Activated T-cell treated with anti-CD3 and anti-CD28 coated beads, Interleukin-2, amount 50 U/mL, for 24 hours (primary cell): ENCODE results near the gene GRID1.

Experiments used
- DNase-seq: peaks from one replicate; pipeline ENCODE4 v3.0.0-alpha.2; 2020
- H3K27ac Mint-ChIP-seq: 2 replicates; pipeline ENCODE4 v1.8.0; 2020; ENCODE audit warnings: mild to moderate bottlenecking, mixed read lengths
- H3K27me3 Mint-ChIP-seq: 2 replicates; pipeline ENCODE4 v1.8.0; 2020; ENCODE audit warnings: mixed read lengths
- H3K36me3 Mint-ChIP-seq: 2 replicates; pipeline ENCODE4 v1.8.0; 2020; ENCODE audit warnings: low read depth, mixed read lengths
- H3K4me1 Mint-ChIP-seq: 2 replicates; pipeline ENCODE4 v1.8.0; 2020; ENCODE audit warnings: low read depth, mixed read lengths
- H3K4me3 Mint-ChIP-seq: 2 replicates; pipeline ENCODE4 v1.8.0; 2020; ENCODE audit warnings: mild to moderate bottlenecking, moderate library complexity, mixed read lengths
- H3K9me3 Mint-ChIP-seq: 2 replicates; pipeline ENCODE4 v1.8.0; 2020; ENCODE audit warnings: mixed read lengths

The GRID1 gene

DNA sequence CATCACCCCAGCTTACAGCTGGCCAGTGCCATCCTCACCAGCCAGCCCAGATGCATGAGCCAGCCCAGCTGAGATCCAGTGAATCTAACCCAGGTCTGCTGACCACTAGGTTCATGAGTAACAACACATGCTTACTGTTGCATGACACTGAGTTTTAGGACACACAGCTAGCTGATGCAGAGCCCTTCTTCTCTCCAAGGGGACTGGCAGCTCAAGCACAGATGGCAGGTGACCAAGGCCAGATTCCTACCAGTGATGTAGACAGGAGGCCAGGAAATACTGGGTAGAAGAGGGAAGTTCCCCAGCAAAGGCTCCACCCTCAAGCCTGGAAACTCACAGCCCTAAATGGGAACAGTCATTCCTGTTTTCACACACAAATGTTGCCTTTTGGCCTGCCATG is 236.6 kb downstream of the GRID1 start:
- Mint-ChIP-seq H3K4me1 (no peaks in the 10 kb centered on the region), H3K27ac (no peak overlapping the region), H3K36me3 (no peaks in the 10 kb centered on the region), H3K9me3 (no peaks in the 10 kb centered on the region), H3K27me3 (peaks cover 2% of the 10 kb centered on the region), H3K4me3 (no peak overlapping the region)
- no peak for DNase-seq

DNA sequence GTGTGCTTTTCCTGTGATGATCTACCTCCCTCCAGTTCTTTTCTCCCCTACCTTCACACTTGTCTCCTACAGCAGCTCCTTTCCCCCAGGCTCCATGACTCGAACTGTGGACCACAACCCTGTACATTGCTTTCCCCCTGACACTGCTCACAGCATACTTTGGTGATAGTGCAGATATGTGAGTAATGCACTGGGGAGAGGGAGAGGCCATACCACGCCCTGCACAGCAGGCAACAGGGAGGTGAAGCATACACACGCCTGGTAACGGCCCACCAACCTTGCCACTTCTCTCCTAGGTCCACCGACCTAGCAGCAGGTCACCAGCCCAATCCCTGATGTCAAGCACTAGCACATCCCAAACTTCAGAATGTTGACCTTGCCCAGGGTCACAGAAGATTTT is 238.2 kb downstream of the GRID1 start:
- Mint-ChIP-seq H3K9me3 (no peaks in the 10 kb centered on the region), H3K27me3 (peaks cover 8% of the 10 kb centered on the region), H3K4me1 (no peaks in the 10 kb centered on the region), H3K4me3 (no peak overlapping the region), H3K27ac (no peak overlapping the region), H3K36me3 (no peaks in the 10 kb centered on the region)
- DNase-seq = no peak

DNA sequence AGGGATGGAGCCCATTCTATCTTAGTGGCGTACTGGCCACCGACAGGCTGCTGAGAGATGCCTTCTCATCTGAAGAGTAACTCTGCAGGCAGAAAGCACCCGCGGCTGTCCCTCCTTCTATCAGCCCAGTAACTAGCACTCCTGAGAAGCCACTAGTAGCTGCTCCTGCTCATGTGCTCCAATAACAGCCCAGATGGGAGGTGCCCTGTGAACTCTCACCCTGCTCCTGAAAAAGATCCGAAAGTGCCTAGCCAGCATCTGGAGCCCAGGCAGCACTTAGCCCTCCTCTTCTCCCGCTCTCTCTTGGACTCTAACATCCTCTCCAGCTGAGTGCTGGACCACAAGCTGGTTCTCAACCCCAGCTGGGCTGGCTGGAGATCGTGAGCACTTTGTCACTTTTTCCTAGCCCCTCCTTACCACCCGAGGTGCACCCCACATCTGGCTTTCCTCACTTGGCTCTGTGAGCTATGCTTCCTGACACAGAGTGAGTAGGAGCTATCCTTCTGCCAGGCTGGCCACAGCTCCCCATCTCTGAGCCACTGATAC is 239.2 kb downstream of the GRID1 start:
- H3K4me1 Mint-ChIP-seq = no peaks in the 10 kb centered on the region
- DNase-seq = no peak
- peaks cover 8% of the 10 kb centered on the region for H3K27me3 Mint-ChIP-seq
- H3K4me3 Mint-ChIP-seq = no peak overlapping the region
- no peak overlapping the region for H3K27ac Mint-ChIP-seq
- no peaks in the 10 kb centered on the region for H3K36me3 Mint-ChIP-seq
- no peaks in the 10 kb centered on the region for H3K9me3 Mint-ChIP-seq

DNA sequence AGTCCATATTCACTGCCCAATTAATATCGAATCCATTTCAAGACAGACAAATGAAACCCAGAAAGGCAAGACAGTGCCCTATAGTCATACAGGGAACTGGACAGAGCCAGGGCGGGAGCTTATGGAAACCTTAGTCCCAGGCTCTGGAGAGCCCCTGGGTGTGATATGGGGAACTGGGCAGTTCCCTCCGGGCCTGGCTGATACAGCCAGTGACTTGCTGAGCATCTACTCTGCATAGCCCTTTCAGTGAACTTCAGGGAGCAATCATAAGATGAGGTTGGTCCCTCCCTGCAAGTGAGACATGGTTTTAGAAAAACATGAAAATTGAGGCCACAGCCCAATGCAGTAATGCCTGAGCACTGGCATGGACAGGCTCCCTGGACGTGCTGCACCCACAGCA is 241.9 kb downstream of the GRID1 start:
- Mint-ChIP-seq H3K4me1 (no peaks in the 10 kb centered on the region), H3K27ac (no peak overlapping the region), H3K9me3 (no peaks in the 10 kb centered on the region), H3K27me3 (peaks cover 8% of the 10 kb centered on the region), H3K36me3 (no peaks in the 10 kb centered on the region), H3K4me3 (no peak overlapping the region)
- no peak for DNase-seq

DNA sequence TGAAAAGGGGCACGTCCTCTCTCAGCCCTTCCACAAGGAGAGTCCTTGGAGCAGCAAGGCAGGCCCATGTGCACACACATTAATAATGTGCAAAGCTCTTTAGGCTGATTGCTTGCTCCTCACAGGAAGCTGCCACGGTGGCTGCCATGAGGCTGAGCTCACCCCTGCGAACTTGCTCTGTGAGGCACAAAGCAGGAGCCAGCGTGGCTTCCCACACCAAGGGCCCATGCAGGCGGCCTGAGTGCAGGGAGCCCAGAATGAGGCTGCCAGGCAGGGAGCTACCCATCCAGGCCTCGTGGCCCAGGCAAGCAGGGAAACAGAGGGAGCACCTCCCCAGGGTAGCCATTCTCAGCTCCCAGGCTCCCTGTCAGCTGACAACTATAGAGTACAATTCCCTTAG is 242.9 kb downstream of the GRID1 start:
- no peaks in the 10 kb centered on the region for H3K4me1 Mint-ChIP-seq
- H3K4me3 Mint-ChIP-seq = no peak overlapping the region
- DNase-seq = no peak
- no peaks in the 10 kb centered on the region for H3K36me3 Mint-ChIP-seq
- H3K9me3 Mint-ChIP-seq = no peaks in the 10 kb centered on the region
- H3K27ac Mint-ChIP-seq = no peak overlapping the region
- peaks cover 9% of the 10 kb centered on the region for H3K27me3 Mint-ChIP-seq

DNA sequence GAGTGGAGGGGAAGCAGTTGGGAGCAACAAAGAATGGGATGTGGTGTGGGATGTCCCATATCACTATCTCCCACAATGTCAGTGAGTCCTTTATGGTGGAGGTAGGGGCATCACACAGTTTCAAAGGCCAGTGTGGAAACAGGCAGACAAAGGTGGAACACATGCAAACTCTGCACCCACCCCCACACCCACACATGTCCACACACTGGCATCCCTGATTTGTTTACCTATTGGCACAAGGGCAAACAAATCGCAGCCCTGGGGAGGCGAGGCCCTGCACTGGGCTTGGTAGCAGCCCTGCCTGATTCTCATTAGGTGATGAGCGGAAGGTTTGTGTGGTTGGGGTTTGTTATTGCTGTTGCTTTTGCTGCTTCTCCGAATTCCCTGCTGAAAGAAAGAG is 243.3 kb downstream of the GRID1 start:
- Mint-ChIP-seq H3K4me1 (no peaks in the 10 kb centered on the region), H3K36me3 (no peaks in the 10 kb centered on the region), H3K4me3 (no peak overlapping the region), H3K27me3 (peaks cover 10% of the 10 kb centered on the region), H3K9me3 (no peaks in the 10 kb centered on the region), H3K27ac (no peak overlapping the region)
- DNase-seq = no peak

DNA sequence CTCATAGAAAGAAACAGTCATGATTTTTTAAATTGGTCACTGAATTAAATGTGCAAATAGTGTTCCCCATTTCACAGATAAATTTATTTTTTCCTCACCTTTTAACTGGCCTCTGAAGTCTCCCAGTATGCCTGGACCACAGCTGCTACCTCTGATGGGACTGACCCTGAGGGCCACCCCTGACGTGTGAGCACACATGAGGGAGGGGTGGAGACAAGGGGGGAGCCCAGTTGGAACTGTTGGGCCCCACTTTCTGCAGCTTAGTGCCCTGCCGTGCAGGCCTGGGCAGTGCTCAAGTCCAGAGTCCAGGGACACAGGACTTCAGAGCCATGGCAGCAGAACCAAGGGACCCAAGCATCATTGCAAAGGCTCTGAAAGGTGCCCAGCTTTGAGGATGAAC is 243.9 kb downstream of the GRID1 start:
- DNase-seq = no peak
- Mint-ChIP-seq H3K27me3 (peaks cover 9% of the 10 kb centered on the region), H3K27ac (no peak overlapping the region), H3K4me1 (no peaks in the 10 kb centered on the region), H3K4me3 (no peak overlapping the region), H3K36me3 (no peaks in the 10 kb centered on the region), H3K9me3 (no peaks in the 10 kb centered on the region)

DNA sequence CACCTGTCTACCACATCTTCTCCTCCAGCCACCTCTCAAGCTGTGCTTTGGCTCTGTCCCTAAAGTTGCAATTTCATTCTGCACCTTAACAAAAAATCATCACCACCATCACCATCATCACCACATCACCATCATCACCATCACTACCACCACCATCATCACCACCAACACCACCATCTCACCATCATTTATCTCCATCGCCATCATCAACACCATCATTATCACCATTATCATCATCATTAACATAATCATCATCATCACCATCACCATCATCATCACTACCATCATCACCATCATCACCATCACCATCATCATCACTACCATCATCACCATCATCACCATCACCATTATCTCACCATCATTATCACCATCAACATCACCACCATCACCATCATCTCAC is 245.4 kb downstream of the GRID1 start:
- no peaks in the 10 kb centered on the region for H3K9me3 Mint-ChIP-seq

DNA sequence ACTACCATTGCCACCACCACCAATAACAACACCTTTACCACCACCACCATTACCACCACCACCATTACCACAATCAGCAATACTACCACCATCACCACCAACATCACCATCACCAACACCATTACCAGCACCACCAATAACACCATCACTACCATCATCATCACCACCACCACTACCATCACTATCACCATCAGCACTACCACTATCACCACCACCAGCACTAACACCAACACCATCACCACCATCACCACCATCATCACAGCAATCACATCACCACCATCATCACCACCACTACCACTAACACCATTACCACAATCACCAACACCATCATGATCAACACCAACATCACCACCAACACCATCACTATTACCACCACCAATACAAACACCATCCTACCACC is 249.5 kb downstream of the GRID1 start:
- Mint-ChIP-seq H3K36me3 (no peaks in the 10 kb centered on the region), H3K27ac (no peak overlapping the region), H3K27me3 (peaks cover 5% of the 10 kb centered on the region), H3K9me3 (no peaks in the 10 kb centered on the region), H3K4me3 (no peak overlapping the region), H3K4me1 (no peaks in the 10 kb centered on the region)
- no peak for DNase-seq

More for the DNA sequence above, 245.4 kb downstream of the GRID1 start:
- H3K4me1 Mint-ChIP-seq = no peaks in the 10 kb centered on the region
- no peak for DNase-seq
- peaks cover 9% of the 10 kb centered on the region for H3K27me3 Mint-ChIP-seq
- no peak overlapping the region for H3K4me3 Mint-ChIP-seq
- H3K27ac Mint-ChIP-seq = no peak overlapping the region
- H3K36me3 Mint-ChIP-seq = no peaks in the 10 kb centered on the region

DNA sequence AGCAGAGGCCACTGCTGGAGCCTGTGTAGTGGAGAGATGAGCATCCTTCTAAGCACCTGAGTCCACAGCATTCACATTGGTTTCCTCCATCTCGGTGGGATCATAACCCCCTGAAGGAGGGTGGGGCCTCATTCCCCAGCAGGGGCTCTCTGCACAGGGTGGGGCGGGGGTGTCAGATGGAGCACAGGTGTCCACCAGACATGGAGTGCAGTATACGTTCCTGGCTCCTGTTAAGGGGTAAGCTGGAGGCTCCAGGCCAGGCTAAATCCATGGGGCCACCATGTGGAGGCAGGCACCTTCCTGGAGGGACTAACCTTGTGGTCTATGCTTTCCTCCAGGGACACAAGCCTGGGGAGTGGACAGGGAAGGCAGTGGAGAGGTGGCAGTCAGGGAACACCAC is 252.6 kb downstream of the GRID1 start:
- Mint-ChIP-seq H3K4me3 (no peak overlapping the region), H3K9me3 (no peaks in the 10 kb centered on the region), H3K4me1 (no peaks in the 10 kb centered on the region), H3K27me3 (peaks cover 5% of the 10 kb centered on the region), H3K27ac (no peak overlapping the region), H3K36me3 (no peaks in the 10 kb centered on the region)
- no peak for DNase-seq

DNA sequence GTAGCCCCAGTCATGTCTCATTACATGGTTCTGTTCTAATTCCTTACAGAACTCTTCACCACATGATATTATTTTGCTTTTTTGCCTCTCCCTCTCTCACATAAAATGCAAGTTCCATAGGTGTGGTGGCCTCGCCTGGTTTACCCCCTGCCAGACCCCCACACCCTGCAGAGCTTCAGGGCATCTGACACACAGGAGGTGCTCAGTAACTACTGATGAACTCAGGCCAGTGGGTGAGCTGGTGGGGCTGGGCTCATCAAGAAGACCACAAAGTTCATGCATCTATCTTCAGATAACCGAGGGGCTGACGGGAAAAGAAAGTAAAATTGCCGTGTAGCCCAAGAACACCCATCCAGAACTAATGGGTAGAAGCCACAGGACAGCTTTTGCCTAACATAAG is 253.1 kb downstream of the GRID1 start:
- peaks cover 2% of the 10 kb centered on the region for H3K27me3 Mint-ChIP-seq
- no peaks in the 10 kb centered on the region for H3K36me3 Mint-ChIP-seq
- H3K9me3 Mint-ChIP-seq = no peaks in the 10 kb centered on the region
- no peak for DNase-seq
- H3K27ac Mint-ChIP-seq = no peak overlapping the region
- no peak overlapping the region for H3K4me3 Mint-ChIP-seq
- no peaks in the 10 kb centered on the region for H3K4me1 Mint-ChIP-seq

DNA sequence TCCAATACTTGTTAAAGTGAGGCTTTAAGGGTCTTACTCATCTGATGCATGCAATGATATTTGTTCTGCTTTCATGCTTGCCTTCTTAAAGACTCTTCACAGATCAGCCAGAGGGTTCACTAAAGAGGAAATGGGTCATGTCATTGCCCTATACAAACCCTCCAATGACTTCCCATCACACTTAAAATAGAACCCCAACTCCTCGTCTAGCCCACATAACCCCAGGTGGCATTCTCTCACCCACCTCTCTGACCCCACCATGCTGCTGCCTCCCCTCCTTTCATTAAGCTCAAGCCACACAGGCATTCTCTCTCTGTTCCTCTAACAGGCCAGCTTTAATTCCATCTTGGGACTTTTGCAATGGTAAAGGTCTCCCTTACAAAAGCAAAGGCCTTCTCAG is 253.6 kb downstream of the GRID1 start:
- Mint-ChIP-seq H3K27me3 (peaks cover 2% of the 10 kb centered on the region), H3K9me3 (no peaks in the 10 kb centered on the region), H3K27ac (no peak overlapping the region), H3K4me1 (no peaks in the 10 kb centered on the region), H3K4me3 (no peak overlapping the region), H3K36me3 (no peaks in the 10 kb centered on the region)
- DNase-seq = no peak

DNA sequence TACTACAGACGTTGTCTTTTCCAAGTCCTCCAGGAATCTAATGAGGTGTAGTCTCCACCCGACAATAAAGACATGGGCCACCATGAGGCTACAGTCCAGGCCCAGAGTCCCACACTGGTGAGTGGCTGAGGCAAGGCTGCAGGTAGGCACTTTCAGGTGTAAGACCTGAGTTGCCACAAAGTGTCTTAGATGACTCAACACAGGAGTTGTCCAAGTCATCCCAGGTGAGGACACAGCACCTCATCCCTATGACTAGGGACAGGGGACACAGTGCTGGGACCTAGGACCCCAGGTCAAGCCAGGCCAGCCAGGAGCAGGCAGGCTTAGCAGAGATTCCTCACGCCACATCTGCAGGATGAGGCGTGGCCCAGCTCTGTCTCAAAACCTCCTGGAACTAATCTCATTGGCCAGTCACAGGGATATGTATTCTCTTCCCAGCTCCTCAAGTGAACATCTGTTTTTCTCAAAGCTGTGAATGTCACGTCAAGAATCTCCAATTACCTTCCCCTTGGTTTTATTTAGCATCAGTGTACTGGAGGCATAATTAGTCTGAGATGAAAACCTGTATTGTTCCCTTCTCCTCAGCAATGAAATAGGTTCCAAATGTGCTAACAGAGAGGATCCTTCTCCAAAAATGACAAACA is 254.6 kb downstream of the GRID1 start:
- H3K27me3 Mint-ChIP-seq = peaks cover 2% of the 10 kb centered on the region
- no peak for DNase-seq
- no peaks in the 10 kb centered on the region for H3K36me3 Mint-ChIP-seq
- H3K4me3 Mint-ChIP-seq = no peak overlapping the region
- no peak overlapping the region for H3K27ac Mint-ChIP-seq
- H3K4me1 Mint-ChIP-seq = no peaks in the 10 kb centered on the region
- no peaks in the 10 kb centered on the region for H3K9me3 Mint-ChIP-seq

DNA sequence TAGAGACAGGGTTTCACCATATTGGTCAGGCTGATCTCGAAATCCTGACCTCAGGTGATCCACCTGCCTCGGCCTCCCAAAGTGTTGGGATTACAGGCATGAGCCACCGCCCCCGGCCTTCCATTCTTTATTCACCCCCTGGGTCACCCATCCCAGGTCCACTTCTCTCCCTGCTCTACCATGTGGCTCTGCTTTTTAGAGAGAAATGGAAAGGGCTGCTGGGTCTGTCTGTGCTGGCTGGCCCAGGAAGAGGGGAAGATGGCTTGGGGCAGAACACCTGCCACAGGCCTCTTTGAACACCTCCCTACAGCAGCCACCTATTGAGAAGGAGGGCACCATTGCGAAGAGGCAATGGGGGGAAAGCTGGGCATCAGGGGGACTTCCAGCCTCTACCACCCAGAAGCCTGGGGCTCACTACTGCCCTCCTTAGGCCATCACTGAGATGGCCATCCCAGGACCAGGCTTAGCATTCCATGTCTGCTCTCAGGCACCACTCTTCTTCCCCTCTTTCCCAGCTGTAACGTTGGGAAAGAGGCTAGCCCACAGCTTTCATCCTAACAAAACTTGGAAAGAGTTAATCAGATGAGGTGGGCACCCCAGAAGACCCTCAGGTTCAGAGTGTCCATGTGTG is 256.3 kb downstream of the GRID1 start:
- H3K36me3 Mint-ChIP-seq = no peaks in the 10 kb centered on the region
- peaks cover 2% of the 10 kb centered on the region for H3K27me3 Mint-ChIP-seq
- no peaks in the 10 kb centered on the region for H3K4me1 Mint-ChIP-seq
- DNase-seq = no peak
- H3K27ac Mint-ChIP-seq = no peak overlapping the region
- no peaks in the 10 kb centered on the region for H3K9me3 Mint-ChIP-seq
- H3K4me3 Mint-ChIP-seq = no peak overlapping the region

DNA sequence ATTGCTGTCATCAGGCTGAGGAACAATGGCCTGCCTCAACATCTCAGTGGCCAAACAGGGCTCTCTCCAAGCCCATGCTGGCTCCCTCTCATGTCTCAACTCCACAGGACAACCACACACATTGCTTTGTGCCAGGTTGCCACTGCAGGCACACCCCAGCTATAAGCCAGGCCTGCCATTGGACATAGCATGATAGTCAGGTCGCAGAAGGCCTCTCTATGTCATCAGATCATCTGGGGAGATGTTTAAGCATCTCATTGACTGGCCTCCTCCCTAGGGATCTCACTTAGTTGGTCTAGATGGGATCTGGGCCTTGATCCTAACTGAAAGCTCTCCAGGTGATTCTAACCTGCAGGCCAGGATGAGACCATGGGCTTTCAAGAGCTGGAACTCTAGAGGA is 257.2 kb downstream of the GRID1 start:
- no peak for DNase-seq
- H3K27ac Mint-ChIP-seq = no peak overlapping the region
- no peak overlapping the region for H3K4me3 Mint-ChIP-seq
- no peaks in the 10 kb centered on the region for H3K9me3 Mint-ChIP-seq
- H3K27me3 Mint-ChIP-seq = peaks cover 2% of the 10 kb centered on the region
- no peaks in the 10 kb centered on the region for H3K36me3 Mint-ChIP-seq
- no peaks in the 10 kb centered on the region for H3K4me1 Mint-ChIP-seq
